Chondrocyte (in vitro differentiated cells): Measurements from ENCODE around the gene TMTC1. TPM values are rescaled to one million over a fixed set of nuclear protein-coding genes. Genes with fewer than 3 reads are reported as not detected.

Experiments
- DNase-seq: peaks from one replicate; pipeline ENCODE4 v3.0.0; 2021; ENCODE audit warnings: mixed read lengths, low spot score
- H3K27ac Mint-ChIP-seq: one replicate; pipeline ENCODE4 v1.8.0; 2021; ENCODE audit warnings: mild to moderate bottlenecking, moderate library complexity, mixed read lengths; ENCODE audit not compliant: unreplicated experiment
- H3K27me3 Mint-ChIP-seq: 2 replicates; pipeline ENCODE4 v1.8.0; 2021; ENCODE audit warnings: low read depth, mixed read lengths
- H3K36me3 Mint-ChIP-seq: 2 replicates; pipeline ENCODE4 v1.8.0; 2021; ENCODE audit warnings: low read depth, mixed read lengths
- H3K4me1 Mint-ChIP-seq: 2 replicates; pipeline ENCODE4 v1.8.0; 2021; ENCODE audit warnings: low read depth, mild to moderate bottlenecking, mixed read lengths
- H3K4me3 Mint-ChIP-seq: one replicate; pipeline ENCODE4 v1.8.0; 2021; ENCODE audit warnings: mild to moderate bottlenecking, moderate library complexity, mixed read lengths; ENCODE audit not compliant: unreplicated experiment
- H3K9me3 Mint-ChIP-seq: 2 replicates; pipeline ENCODE4 v1.8.0; 2021; ENCODE audit warnings: low read depth, mixed read lengths
- total RNA-seq: library from RNA; stranded (reverse); gene quantifications from 3 replicates; pipeline ENCODE4 v1.2.1, GENCODE V29; 2021
- TF ChIP-seq, protein P1 (sequence below): fragments of 200-600 bp; sonication (generic); IDR thresholded peaks from 2 replicates; pipeline ENCODE4 v1.5.0; 2021; ENCODE audit warnings: antibody characterized with exemption, mild to moderate bottlenecking, moderate library complexity

Gene TMTC1
- total RNA-seq, 1 donor from 2014 or later: 25.2 TPM

DNA sequence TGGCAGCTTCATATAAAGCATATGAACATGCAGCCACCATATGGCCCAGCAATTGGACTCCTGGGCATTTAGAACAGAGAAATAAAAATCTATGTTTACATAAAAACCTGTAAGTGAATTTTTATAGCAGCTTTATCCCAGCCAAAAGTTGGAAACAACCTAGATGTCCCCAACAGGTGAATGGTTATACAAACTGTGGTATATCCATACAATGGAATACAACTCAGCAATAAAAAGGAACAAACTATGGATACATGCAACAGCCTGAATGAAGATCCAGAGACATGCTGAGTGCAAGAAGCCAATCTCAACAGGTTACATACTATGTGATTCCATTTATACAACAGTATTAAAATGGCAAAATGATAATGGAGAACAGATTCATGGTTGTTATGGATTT is 3.7 kb downstream of the TMTC1 start:
- Mint-ChIP-seq H3K4me3 (no peak overlapping the region), H3K27ac (no peak overlapping the region), H3K27me3 (no peaks in the 10 kb centered on the region), H3K36me3 (peaks cover 3% of the 10 kb centered on the region), H3K4me1 (peaks cover 45% of the 10 kb centered on the region), H3K9me3 (peaks cover 7% of the 10 kb centered on the region)
- TF ChIP-seq, protein P1, sequence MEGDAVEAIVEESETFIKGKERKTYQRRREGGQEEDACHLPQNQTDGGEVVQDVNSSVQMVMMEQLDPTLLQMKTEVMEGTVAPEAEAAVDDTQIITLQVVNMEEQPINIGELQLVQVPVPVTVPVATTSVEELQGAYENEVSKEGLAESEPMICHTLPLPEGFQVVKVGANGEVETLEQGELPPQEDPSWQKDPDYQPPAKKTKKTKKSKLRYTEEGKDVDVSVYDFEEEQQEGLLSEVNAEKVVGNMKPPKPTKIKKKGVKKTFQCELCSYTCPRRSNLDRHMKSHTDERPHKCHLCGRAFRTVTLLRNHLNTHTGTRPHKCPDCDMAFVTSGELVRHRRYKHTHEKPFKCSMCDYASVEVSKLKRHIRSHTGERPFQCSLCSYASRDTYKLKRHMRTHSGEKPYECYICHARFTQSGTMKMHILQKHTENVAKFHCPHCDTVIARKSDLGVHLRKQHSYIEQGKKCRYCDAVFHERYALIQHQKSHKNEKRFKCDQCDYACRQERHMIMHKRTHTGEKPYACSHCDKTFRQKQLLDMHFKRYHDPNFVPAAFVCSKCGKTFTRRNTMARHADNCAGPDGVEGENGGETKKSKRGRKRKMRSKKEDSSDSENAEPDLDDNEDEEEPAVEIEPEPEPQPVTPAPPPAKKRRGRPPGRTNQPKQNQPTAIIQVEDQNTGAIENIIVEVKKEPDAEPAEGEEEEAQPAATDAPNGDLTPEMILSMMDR: no peak
- no peak for DNase-seq

DNA sequence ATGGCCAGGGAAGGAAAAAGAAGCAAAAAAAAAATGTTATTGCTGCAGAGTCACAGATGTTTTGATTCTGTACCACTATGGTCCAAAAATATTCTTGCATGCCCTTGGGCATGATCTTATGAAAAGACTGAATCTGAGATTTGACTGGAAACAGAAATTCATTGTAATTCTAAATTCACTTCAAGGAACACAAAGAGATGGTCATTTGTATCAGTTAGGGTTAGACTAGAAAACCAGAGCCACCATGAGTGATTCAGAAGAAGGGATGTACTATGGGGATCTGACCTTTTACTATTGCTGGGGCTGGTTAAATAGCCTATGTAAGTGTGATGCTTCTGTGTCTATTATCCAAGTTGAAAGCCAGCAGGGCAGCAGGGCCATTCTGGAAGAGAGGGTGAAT is 5.2 kb downstream of the TMTC1 start:
- peaks cover 7% of the 10 kb centered on the region for H3K9me3 Mint-ChIP-seq
- H3K27me3 Mint-ChIP-seq: no peaks in the 10 kb centered on the region
- no peak overlapping the region for H3K27ac Mint-ChIP-seq
- peaks cover 40% of the 10 kb centered on the region for H3K4me1 Mint-ChIP-seq
- no peak overlapping the region for H3K4me3 Mint-ChIP-seq
- DNase-seq: no peak
- H3K36me3 Mint-ChIP-seq: peaks cover 7% of the 10 kb centered on the region
- TF ChIP-seq, protein P1: no peak

DNA sequence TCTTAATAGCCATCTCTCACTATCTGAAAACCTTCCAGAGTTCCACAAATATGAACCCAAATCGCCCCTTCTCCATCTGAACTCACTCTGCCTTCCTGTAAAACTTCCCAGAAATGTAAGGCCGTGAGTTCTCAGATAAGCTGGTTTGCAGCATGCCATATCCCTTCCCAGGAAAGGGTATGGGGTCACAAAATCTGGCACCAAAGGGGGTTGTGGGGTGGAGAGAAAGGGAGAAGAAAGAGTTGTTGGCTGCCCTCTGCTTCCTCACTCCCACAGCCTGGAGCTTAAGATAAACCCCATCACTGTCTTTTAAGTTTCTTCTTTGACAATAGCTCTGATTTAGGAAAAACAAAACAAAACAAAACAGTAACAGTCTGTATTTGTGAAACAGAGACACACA is 10.7 kb downstream of the TMTC1 start:
- Mint-ChIP-seq H3K4me3 (no peak overlapping the region), H3K27ac (no peak overlapping the region), H3K4me1 (peaks cover 34% of the 10 kb centered on the region), H3K9me3 (peaks cover 3% of the 10 kb centered on the region), H3K36me3 (peaks cover 7% of the 10 kb centered on the region), H3K27me3 (no peaks in the 10 kb centered on the region)
- TF ChIP-seq, protein P1: no peak
- no peak for DNase-seq

DNA sequence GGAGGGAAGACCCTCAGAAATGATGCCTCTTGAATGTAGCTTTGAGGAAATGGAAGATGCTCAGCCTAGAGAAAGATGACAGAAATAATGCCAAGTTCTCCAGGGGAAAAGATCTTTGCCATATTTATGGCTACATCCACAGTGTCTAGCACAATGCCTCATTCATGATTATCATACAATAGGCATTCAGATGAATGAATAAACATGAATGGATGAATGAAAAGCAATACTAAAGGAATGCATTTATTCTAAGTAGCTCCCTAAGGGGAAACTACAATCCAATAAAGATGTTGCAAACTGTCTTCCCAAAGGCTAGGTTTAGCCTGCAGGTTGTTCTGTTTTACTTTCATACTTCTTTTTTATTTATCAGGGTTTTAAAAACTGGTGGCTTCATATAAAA is 12.0 kb downstream of the TMTC1 start:
- Mint-ChIP-seq H3K4me3 (no peak overlapping the region), H3K27me3 (no peaks in the 10 kb centered on the region), H3K36me3 (peaks cover 7% of the 10 kb centered on the region), H3K4me1 (peaks cover 29% of the 10 kb centered on the region), H3K9me3 (peaks cover 3% of the 10 kb centered on the region), H3K27ac (no peak overlapping the region)
- TF ChIP-seq, protein P1: no peak
- no peak for DNase-seq

DNA sequence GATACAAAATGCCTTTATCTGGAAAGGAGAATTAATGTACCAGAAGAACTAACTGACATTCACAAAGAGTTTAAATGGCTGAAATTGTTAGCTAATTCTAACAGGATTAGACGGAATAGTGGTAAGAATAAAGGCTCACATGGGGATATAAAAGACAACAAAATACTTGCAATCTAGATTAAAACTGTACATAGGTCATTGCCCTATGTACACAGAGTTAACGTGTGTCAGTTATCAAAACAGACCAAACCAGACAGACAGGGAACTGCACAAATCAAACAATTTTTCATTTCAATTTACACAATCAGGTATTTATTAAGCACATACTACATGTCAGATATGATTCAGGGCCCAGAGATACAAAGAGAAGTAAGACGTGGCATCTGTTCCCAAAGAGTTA is 12.6 kb downstream of the TMTC1 start:
- Mint-ChIP-seq H3K27ac (no peak overlapping the region), H3K27me3 (no peaks in the 10 kb centered on the region), H3K4me1 (peaks cover 25% of the 10 kb centered on the region), H3K4me3 (no peak overlapping the region), H3K9me3 (peaks cover 3% of the 10 kb centered on the region), H3K36me3 (peaks cover 10% of the 10 kb centered on the region)
- TF ChIP-seq, protein P1: no peak
- no peak for DNase-seq
